Inflammatory macrophage treated with lipopolysaccharide for 1 hour (primary cell): ENCODE results near the gene SCN5A.
A peak's percentile ranks its signal among the peaks of the same experiment; 100 is the strongest.

Experiments used
- DNase-seq, 2 donors: peaks; one replicate each; pipeline ENCODE4 v3.0.0-alpha.2; 2020 to 2022

Gene SCN5A

DNA sequence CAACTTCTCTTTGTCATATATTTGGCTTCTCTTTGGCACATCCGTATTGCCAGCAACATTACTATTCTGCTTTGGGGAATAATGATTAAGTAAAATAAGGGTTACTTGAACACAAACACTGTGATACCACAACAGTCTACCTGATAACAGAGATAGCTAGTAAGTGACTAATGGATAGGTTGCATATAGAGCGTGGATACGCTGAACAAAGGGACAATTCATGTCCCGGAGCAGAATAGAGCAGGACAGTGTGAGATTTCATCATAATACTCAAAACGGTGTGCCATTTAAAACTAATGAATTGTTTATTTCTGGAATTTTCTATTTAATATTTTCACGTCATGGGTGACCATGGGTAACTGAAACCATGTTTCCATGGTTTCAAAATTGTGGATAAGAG is 54.1 kb downstream of the SCN5A start:
- no peak for DNase-seq

- DNase-seq, result peak in 1 of 2 donors; percentile 8
Measured at GRCh38 chr3:38590521-38590920, 59.0 kb downstream of the SCN5A start.

DNA sequence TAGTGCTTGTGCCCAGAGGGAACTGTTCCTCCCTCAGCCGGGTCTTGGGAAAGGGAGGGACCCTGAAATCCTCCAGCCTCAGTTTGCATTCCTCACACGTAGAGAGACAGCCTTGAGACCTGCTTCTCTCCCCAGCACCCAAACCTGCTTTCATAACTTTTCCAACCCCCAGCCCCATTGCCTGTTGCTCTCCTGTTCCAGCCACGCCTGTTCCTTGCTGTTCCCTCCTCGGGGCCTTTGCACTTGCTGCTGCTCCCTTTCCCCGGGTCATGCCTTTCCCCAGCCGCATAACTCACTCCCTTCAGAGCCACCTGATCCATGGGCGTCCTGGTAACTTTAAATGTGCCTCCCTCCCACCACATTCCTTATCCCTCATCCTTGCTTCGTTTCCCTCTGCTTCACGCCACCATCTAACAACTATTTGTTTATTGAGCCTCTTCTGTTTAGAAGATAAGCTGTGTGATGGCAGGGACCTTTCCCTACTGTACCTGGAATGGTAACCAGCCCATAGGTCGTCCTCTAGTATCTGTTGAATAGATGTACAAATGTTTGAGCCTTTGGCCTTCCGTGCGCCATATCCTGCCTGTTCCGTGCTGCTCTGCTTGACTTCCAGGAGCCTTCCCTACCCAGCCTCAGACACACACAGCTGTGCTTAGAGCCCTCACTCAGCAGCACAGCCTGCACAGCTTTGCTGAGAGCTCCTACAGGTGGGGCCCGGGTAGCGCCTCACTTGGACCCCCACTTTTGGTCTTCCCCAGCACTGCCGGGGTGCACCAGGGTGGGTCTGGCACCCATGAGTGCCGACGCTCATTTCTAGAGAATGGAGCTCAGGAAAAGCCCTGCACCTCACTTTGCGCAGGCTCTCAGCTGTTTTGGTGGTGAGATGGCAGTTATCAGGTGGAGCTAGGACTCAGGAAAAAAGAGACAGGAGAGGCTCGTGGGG is 60.2 kb downstream of the SCN5A start:
- DNase-seq, result no peak

DNA sequence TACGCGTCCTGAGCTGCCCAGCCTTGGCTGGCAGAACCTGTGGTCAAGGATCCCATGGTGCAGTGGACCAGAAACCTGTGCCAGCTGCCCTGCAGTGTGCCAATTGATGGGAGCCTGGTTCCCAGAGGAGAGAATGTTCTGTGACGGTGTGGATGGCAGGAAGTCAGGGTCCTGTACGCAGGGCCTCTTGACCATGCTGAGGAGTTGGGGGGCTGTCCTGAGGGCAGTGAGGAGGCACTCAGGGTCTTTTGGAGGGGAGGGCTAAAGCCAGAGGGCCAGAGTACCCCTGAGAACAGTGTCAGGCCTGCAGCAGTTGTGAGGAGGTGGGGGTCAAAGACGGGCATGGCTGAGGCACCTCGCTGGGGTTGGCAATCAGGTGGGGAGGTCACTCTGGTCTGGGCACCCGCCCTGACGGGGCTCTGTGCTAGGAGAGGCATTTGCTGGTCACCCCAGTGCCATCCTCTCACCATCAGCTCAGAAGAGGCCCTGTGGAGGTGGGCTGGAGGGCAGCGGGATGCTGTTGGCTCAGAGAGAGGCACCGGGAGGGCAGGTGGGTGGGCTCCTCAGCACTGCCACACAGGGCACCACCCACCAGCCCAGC is 61.0 kb downstream of the SCN5A start:
- no peak for DNase-seq

DNA sequence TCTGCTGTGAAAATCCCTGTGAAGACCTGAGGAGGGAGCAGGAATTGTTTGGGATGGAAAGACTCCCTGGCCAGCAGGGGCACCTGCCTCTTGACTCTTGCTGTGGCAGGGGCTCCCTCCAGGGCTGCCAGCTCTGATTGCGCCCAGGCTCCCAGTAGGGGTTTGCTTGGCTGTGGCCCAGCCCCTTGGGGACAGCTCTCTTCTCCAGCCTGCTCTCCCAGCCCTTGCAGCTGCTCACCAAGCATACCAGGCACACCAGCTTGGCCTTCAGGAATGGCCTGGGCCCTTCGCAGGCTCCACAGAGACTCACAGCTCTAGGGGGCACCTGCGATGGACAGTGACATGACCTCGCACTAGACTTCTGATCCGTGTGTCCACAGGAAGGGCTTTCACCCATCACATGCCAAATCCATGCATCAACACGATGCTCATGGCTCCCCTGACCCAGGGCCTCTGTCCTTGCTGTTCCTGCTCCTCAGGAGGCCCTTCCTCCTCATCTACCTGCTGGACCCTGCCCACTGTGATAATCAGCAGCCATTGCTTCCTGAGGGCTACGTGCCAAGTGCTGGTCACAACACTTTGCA is 61.8 kb downstream of the SCN5A start:
- DNase-seq, result no peak

DNA sequence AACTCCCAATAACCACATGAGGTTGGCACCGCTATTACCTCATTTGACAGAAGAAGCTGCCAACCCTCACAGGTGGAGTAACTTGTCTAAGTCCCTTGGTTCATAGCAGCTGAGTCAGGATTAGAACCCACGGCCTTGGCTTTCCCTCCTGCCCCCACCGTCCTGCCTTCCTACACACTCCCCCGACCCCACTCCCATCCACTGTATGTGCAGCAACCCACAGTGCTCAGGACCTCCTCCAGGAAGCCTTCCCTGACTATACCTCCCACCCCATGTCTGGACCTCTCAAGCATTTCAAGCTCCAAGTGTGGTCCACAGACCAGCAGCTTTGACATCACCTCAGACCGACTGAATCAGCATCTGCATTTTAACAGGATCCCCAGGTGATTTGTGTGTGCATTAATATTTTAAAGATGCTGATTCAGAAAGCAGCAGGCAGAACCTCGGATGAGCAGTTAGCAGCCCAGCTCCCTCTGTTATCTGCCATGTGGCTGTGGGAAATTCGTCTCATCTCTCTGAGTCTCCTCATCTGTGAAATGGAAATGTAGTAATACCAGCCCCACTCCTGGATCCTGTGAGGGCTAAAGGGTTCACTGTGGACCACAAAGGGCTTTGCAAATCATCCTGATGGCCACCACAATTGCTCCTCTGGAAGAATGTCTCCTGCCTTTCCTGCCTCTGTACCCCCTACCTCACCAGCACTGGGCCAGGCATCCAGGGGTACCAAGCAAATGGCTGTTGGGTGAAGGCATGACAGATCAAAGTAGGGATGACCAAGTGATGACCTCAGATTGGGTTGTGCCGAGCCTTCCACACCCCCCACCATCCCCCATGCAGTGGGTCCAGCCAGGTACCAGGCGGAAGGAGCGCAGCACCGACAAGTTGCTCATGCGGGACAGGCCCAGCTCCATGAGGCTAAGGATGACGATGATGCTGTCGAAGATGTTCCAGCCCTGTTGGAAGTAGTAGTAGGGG is 62.7 kb downstream of the SCN5A start:
- DNase-seq, result no peak

DNA sequence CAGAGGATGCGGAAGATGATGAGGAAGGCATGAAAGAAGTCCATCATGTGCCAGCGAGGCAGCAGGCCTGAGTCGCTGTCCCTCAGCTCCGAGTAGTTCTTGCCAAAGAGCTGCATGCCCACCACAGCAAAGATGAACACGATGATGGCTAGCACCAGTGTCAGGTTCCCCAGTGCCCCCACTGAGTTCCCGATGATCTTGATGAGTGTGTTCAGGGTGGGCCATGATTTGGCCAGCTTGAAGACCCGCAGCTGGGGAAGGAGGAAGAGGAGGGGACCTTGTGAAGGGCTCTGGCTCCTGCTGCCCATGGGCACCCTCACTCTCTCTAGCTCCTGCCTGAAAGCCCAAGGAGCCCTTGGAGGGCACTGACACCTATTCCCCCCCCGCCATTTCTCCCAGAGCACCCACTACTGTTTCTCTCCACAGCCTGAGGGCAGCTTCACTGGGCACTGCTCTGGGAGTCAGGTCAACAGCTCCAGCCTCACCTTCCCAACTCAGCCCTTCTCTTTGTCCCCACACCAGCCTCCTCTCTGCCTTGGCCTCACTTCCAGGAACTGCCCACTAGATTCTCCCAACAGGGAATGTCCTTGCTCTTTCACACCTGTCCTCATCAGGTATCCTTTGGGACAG is 63.6 kb downstream of the SCN5A start:
- no peak for DNase-seq

- DNase-seq, result no peak
Measured at GRCh38 chr3:38583688-38584087, 65.8 kb downstream of the SCN5A start.

- DNase-seq, result no peak
Measured at GRCh38 chr3:38582941-38583645, 66.4 kb downstream of the SCN5A start.

GRCh38 chr3:38582316-38582715 is 67.2 kb downstream of the SCN5A start:
- no peak for DNase-seq

DNA sequence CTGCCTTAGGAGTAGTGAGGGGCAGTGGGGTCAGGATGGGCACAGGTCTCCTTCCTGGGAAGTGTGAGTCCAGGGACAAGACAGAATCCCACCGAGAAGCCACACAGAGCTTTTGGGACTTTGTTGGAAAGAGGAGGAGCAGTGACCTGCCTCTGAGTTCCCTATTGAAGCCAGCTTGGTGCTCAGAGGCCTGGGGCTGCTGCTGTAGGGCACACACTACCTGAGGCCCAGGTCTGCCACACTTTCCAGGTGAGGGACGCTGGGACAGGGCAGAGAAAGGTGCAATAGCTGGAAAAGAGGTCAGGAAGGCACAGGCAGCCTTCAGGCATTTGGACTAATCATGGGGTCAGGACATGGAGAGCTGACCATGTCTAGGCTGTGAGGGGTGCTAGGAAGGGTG is 67.7 kb downstream of the SCN5A start:
- no peak for DNase-seq

DNA sequence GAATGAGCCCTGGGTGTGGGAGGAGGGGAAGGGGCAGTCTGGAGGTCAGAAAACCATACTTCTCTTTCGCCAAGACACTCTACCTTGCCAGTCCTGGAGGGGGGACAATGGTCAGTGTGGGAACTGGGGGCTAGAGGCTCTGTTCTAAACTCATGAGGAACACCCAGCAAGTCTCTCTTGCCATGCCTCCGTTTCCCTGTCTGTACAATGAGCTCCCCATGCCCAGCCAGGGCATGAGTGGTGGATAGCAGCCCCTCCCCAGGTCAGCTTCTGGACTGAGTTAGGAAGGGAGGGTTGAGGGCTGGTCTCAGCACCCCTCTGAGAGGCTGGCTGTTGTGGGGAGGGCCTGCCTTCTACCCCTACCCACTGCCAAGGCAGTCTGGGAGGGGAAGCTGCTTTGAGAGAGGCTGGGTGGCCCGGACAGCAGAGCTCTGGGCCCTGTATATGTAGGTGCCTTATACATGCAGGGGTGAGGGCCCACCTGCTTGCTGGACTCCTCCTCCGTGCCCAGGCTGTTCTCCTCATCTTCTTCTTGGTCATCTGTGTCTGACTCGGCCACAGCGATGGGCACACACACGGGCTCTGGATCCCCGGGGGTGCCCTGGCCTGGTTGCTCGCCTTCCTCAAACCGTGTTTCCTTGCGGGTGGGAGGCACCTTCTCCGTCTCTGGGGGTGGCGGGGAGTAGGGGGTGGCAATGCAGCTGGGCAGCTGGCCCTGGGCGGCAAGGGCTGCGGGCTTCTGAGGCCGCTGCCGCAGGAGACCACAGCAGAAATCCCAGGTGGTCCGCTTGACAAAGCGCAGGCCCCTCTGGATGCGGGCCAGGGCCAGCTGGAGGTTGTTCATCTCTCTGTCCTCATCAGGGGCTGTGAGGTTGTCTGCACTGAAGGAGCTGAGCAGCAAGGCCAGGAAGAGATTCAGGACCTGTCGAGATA is 68.8 kb downstream of the SCN5A start:
- no peak for DNase-seq

GRCh38 chr3:38579551-38580449 is 69.7 kb downstream of the SCN5A start:
- peak in 1 of 2 donors; percentile 9 for DNase-seq

- no peak for DNase-seq
Measured at GRCh38 chr3:38579141-38579540, 70.3 kb downstream of the SCN5A start.

DNA sequence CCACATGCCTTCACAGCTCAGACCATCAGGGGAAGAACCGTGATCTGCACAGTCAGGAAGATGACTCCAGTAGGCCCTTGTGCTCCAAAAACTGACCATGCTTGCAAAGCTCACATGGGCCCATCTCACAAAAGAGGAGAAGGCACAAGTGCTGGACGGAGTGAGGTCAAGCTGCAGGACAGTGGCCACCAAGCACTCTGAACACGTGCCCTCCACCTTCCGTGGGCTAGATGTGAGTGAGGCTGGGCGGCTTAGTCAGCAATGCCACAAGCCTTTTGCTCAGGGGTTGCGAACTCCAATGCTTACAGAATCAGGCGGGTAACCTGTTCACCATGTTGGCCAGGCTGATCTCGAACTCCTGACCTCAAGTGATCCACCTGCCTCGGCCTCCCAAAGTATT is 70.9 kb downstream of the SCN5A start:
- no peak for DNase-seq

GRCh38 chr3:38578081-38578475 is 71.4 kb downstream of the SCN5A start:
- DNase-seq, result no peak

DNA sequence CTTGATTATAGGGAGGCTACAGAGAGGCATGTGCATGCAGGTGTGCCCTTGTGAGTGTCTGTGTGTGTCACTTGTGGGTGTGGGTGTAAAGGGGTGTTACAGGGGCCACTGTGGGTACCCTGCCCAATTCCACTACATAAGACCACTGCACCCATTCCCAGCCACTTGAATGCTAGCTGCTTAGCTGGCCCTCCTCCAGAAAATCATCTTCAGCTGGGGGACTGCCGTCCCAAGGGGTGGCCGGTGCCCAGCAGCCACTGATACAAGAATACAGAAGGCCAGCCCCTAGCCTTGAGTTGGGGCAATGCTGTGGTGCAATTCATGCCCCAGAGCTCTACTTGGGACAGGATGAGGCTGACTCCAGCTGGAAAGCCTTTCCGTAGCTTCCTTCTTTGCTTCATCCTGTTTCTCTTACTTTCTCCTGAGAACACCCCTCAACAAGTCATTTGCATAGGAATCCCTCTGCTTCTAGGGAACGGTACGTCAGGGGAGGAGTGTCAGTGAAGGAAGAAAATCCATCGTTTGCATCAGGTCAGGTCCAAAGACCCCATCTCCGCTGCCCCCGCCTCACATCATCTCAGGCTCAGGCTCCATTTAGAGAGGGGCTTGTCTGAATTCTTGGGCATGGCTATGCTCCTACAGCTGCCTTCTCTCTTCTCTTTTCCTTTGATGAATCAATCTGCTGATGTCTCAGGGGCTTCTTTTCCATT is 72.0 kb downstream of the SCN5A start:
- DNase-seq, result no peak

DNA sequence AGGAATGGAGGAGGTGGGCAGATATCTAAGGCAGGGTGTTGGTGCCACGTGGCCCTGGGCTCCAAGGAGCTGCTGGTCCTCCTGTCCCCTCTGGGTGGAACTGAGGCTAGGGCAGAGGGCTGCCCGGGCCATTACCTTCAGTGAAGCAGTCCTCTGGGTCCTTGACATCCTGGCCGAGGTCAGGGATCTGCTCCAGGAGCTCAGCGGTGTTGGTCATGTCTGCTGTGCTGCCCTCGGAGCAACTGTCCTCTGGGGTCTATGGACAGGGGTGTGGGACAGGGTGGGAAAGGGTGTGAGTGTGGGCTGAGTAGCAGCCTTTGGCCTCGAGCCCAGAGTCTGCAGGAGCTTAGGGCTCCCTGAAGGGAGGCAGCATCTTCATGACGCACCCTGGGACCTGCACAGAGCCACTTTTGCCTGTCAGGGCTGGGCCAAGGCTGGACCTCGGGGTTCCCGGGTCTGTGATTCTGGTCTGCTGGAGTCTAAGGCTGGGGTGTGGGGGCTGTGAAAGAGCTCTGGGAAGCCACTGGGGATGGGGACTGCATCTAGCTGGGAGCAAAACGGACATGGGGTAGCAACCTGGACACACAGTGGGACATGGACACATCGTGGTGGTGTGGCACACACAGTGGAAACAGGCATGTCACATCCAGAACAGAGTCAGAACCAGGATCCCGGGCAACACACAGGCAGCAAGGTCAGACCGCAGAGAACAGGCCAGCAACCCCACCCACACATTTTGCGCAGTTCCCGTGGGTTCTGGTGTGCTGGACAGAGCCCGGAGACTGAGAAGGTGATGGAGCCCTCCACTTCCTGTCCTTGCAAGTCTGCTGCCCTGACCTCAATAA is 72.7 kb downstream of the SCN5A start:
- no peak for DNase-seq
